Cardiac fibroblast (primary cell): ENCODE measurements around the gene MIB2.

ENCODE experiments used
- DNase-seq, 2 donors: peaks; one replicate each; pipeline versions ENCODE4 v3.0.0 to v3.0.0-alpha.2; 2010; ENCODE audit warnings: low read depth in 2 of 2
- H3K4me3 ChIP-seq, 2 donors: replicated peaks in 1 of 2; 1 replicate in 1 of 2; 2 replicates in 1 of 2; pipeline ENCODE4 v1.5.1; 2011; ENCODE audit warnings: low read depth in 2 of 2, low read length in 2 of 2, mild to moderate bottlenecking in 2 of 2, moderate library complexity in 1 of 2
- CTCF ChIP-seq: IDR thresholded peaks from one replicate; pipeline ENCODE4 v1.5.1; 2011; ENCODE audit warnings: low read depth, mild to moderate bottlenecking, low read length, inconsistent platforms

Gene MIB2

DNA sequence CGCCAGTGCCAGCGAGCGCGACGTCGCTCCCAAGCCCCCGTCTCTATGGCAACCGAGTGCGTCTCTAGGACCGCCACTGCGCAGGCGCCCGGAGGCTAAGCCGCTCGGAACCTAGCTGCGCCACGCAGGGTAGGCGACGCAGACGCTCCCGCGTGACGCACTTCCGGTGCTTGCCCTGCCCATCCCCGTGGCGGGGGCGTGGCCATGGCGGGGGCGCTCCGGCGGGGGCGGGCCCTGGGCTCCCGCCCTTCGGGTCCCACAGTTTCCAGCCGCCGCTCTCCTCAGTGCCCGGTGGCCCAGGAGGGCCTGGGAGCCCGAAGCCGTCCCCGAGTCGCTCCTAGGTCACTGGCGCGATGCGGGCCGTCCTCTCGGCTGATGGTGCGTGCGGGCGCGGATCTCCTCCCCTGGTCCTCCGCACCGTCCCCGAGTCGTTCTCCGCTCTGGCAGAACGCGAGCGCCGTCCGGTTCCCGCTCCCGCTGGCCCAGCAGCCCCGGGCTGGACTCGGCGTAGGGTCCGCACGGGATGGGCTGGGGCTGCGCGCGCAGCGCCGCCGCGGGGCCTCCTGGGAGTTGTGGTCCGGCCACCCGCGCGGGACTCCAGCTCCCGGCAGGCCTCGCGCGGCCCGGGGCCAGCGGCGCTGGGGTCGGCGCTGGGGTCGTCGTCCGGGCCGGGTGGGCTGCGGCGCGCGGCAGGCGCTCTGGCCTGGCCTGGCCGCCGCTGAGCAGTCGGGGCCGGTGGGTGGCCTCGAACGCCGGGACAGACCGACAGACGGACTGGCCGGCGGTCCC lies at the start of gene MIB2:
MIB2 (plus strand) TSS at position 245 of the 789 bp plus-strand sequence. CDS start 7,953 bp downstream, outside the sequence.
- DNase-seq, result peak; percentile 96 to 97
- H3K4me3 ChIP-seq, result peak within 1 kb of the TSS; percentile 92 to 95
- TF ChIP-seq CTCF, result no peak

DNA sequence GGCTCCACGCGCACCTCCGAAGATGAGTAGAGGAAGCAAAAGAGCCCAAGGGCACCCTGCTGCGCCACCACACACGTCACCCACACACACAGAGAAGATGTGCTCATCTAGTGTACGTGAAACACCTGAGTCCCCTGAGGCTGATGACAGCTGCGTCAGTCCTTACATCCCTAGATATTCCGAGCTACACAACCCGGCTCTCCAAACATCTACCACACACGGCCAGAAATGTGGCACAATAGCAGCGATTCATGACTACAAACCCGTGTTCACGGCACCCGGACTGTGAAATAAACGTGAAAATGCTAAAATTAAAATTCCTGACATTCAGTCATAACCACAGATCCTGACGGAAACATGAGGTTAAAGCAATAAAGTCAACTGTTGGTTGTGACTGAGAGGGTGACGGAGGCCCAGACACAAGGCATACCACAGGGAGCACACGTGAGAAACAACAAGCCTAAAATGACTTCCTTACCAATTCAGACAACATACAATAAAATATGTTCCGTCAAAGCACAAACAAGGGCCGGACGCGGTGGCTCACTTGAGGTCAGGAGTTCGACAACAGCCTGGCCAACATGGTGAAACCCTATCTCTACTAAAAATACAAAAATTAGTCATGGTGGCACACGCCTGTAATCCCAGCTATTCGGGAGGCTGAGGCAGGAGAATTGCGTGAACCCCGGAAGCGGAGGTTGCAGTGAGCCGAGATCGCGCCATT lies 48.0 kb upstream of the MIB2 start:
- no peak for DNase-seq
- no peak for TF ChIP-seq CTCF
- no peak overlapping the region for H3K4me3 ChIP-seq

DNA sequence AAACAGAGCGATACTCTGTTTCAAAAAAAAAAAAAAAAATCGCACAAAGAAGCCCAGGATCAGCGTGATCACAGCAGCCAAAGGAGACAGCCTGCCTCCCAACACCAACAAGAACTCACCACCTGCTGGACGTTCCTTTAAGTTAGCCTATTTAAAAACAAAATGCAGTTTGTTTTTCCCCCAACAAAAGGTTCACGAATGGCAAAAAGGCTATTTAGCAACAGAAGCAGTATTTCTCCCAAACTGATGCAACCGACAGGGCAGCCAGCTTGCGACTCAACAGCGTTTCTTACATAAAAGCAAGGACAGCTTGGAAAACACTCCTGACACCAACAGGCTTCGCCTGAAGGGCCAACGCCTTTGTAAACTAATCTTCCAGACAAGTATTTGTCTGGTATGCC lies 47.4 kb upstream of the MIB2 start:
- no peak for DNase-seq
- no peak for TF ChIP-seq CTCF
- no peak overlapping the region for H3K4me3 ChIP-seq

GRCh38 chr1:1569341-1569740 lies 46.0 kb upstream of the MIB2 start:
- no peak for DNase-seq
- no peak overlapping the region for H3K4me3 ChIP-seq
- no peak for TF ChIP-seq CTCF

GRCh38 chr1:1573843-1574720 lies 41.2 kb upstream of the MIB2 start:
- peak; percentile 67 to 70 for DNase-seq

More at GRCh38 chr1:1573843-1574720, 41.2 kb upstream of the MIB2 start:
- TF ChIP-seq CTCF, result peak; percentile 14
- peak overlapping the region; percentile 81 to 98 for H3K4me3 ChIP-seq
